Uterus (tissue), 4 donors: ENCODE data around the gene FAM13C. TPM values are rescaled to one million over a fixed set of nuclear protein-coding genes. Genes with fewer than 3 reads are reported as not detected.

ENCODE experiments used
- DNase-seq, 2 donors: peaks; one replicate each; pipeline ENCODE4 v3.0.0-alpha.2; 2019 to 2020
- H3K27ac ChIP-seq, 2 donors: fragments of 200-600 bp; sonication (generic); 1 replicate in 1 of 2; 2 replicates in 1 of 2; pipeline ENCODE4 v1.5.1; 2016 to 2018
- H3K27me3 ChIP-seq, 2 donors: fragments of 200-600 bp; sonication (generic); one replicate each; pipeline ENCODE4 v1.5.1; 2018 to 2019; ENCODE audit warnings: control low read depth in 1 of 2
- H3K36me3 ChIP-seq, 2 donors: fragments of 200-600 bp; sonication (generic); one replicate each; pipeline ENCODE4 v1.5.1; 2019; ENCODE audit warnings: control low read depth in 1 of 2
- H3K4me1 ChIP-seq, 2 donors: fragments of 200-600 bp; sonication (generic); one replicate each; pipeline ENCODE4 v1.5.1; 2018 to 2019; ENCODE audit warnings: control low read depth in 1 of 2
- H3K4me3 ChIP-seq, 2 donors: fragments of 200-600 bp; sonication (generic); 1 replicate in 1 of 2; 2 replicates in 1 of 2; pipeline ENCODE4 v1.5.1; 2018 to 2019; ENCODE audit warnings: mild to moderate bottlenecking in 1 of 2
- H3K9me3 ChIP-seq, 2 donors: fragments of 200-600 bp; sonication (generic); one replicate each; pipeline ENCODE4 v1.5.1; 2019; ENCODE audit warnings: control low read depth in 1 of 2
- POLR2A ChIP-seq, 2 donors: fragments of 450-650 bp; IDR thresholded peaks; one replicate each; pipeline ENCODE4 v1.6.1; 2016; ENCODE audit warnings: antibody characterized with exemption in 2 of 2, mild to moderate bottlenecking in 1 of 2, moderate library complexity in 1 of 2
- intact Hi-C: fragments of 100-400 bp; cut with DNase I; formaldehyde crosslinking; loops from one replicate; pipeline ENCODE4 v1.15.1; 2023; ENCODE audit warnings: low total_unique reads
- total RNA-seq, 4 donors: library from RNA; depleted of rRNA in 3 of 4; stranded (reverse); fragments of >200 nt in 3 of 4; gene quantifications; one replicate each; pipeline versions ENCODE4 v1.1.0 to v1.2.4, GENCODE V29; 2014 to 2023
- TF ChIP-seq, protein P1 (sequence below), 4 experiments: fragments of 200-600 bp in 2 of 4; fragments of 450-650 bp in 2 of 4; sonication (generic) in 2 of 4; IDR thresholded peaks; one replicate each; pipeline ENCODE4 v1.5.1; 2016 to 2019; ENCODE audit warnings: antibody characterized with exemption in 4 of 4, mild to moderate bottlenecking in 2 of 4, moderate library complexity in 1 of 4
- donor health status: DM: yes; HTN: yes; CAD: no.

The FAM13C gene
- total RNA-seq, 4 donors from 2014 or later, result 18.7 to 29.2 (median 23.2) TPM

- TF ChIP-seq, protein P1, sequence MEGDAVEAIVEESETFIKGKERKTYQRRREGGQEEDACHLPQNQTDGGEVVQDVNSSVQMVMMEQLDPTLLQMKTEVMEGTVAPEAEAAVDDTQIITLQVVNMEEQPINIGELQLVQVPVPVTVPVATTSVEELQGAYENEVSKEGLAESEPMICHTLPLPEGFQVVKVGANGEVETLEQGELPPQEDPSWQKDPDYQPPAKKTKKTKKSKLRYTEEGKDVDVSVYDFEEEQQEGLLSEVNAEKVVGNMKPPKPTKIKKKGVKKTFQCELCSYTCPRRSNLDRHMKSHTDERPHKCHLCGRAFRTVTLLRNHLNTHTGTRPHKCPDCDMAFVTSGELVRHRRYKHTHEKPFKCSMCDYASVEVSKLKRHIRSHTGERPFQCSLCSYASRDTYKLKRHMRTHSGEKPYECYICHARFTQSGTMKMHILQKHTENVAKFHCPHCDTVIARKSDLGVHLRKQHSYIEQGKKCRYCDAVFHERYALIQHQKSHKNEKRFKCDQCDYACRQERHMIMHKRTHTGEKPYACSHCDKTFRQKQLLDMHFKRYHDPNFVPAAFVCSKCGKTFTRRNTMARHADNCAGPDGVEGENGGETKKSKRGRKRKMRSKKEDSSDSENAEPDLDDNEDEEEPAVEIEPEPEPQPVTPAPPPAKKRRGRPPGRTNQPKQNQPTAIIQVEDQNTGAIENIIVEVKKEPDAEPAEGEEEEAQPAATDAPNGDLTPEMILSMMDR (IDR thresholded peaks at IDR 0.05), result no peak
- no peak for TF ChIP-seq POLR2A (IDR thresholded peaks at IDR 0.05)
- no peaks in the 10 kb centered on the region for H3K9me3 ChIP-seq
- intact Hi-C loops, result no loop called here
These were observed 33.6 kb upstream of the FAM13C start for GRCh38 chr10:59395984-59396383.

GRCh38 chr10:59393349-59393748 is 31.0 kb upstream of the FAM13C start:
- no peak for DNase-seq
- Histone ChIP-seq H3K36me3 (no peaks in the 10 kb centered on the region), H3K4me1 (no peaks in the 10 kb centered on the region), H3K4me3 (no peak overlapping the region), H3K27me3 (no peaks in the 10 kb centered on the region), H3K27ac (no peak overlapping the region), H3K9me3 (no peaks in the 10 kb centered on the region)
- intact Hi-C loops, result no loop called here
- TF ChIP-seq, protein P1 (IDR thresholded peaks at IDR 0.05), result no peak
- no peak for TF ChIP-seq POLR2A (IDR thresholded peaks at IDR 0.05)

More at GRCh38 chr10:59395984-59396383, 33.6 kb upstream of the FAM13C start:
- DNase-seq, result no peak
- Histone ChIP-seq H3K27me3 (no peaks in the 10 kb centered on the region), H3K27ac (no peak overlapping the region), H3K4me1 (no peaks in the 10 kb centered on the region), H3K36me3 (no peaks in the 10 kb centered on the region), H3K4me3 (no peak overlapping the region)

DNA sequence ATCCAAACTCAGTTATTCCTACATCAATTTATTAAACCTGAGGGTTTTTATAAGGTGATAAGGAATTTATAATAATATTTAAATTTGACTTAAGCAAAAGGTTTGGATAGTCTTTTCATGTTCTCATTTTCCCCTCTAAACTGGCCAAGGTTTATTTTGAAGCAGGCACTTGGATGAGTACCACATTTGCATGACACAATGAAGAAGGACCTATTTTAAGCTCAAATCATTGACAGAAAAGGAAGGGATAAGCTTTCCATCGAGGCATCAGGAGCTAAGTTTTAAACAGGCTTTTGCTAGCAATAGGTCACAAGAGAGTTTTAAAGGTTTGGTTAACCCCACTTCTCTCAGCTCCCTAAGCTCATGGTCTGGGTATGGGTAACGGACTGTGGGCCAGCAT is 28.7 kb upstream of the FAM13C start:
- no peaks in the 10 kb centered on the region for H3K36me3 ChIP-seq
- no peak overlapping the region for H3K4me3 ChIP-seq
- H3K4me1 ChIP-seq, result no peaks in the 10 kb centered on the region
- DNase-seq, result no peak
- H3K9me3 ChIP-seq, result no peaks in the 10 kb centered on the region
- TF ChIP-seq, protein P1 (IDR thresholded peaks at IDR 0.05), result no peak
- TF ChIP-seq POLR2A (IDR thresholded peaks at IDR 0.05), result no peak
- H3K27me3 ChIP-seq, result no peaks in the 10 kb centered on the region
- no peak overlapping the region for H3K27ac ChIP-seq
- intact Hi-C loops, result no loop called here

DNA sequence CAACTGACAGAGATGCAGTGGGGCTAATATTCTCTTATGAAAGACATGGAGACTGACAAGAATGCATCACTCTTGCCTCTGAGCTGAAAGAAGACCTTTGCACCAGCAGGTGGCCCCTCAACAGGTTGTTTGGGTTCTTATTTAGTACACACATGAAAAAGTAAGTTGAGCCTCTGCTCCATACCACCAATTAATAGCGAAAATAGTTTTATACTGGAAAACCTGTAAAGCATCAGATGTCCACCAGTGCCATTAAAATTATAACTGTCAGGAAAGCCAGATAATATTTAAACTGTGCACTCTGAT is 26.3 kb upstream of the FAM13C start:
- no peaks in the 10 kb centered on the region for H3K4me1 ChIP-seq
- H3K27ac ChIP-seq, result no peak overlapping the region
- no peaks in the 10 kb centered on the region for H3K9me3 ChIP-seq
- no peaks in the 10 kb centered on the region for H3K36me3 ChIP-seq
- H3K27me3 ChIP-seq, result no peaks in the 10 kb centered on the region
- DNase-seq, result no peak
- no peak overlapping the region for H3K4me3 ChIP-seq
- TF ChIP-seq POLR2A (IDR thresholded peaks at IDR 0.05), result no peak
- TF ChIP-seq, protein P1 (IDR thresholded peaks at IDR 0.05), result no peak
- intact Hi-C loops, result no loop called here

DNA sequence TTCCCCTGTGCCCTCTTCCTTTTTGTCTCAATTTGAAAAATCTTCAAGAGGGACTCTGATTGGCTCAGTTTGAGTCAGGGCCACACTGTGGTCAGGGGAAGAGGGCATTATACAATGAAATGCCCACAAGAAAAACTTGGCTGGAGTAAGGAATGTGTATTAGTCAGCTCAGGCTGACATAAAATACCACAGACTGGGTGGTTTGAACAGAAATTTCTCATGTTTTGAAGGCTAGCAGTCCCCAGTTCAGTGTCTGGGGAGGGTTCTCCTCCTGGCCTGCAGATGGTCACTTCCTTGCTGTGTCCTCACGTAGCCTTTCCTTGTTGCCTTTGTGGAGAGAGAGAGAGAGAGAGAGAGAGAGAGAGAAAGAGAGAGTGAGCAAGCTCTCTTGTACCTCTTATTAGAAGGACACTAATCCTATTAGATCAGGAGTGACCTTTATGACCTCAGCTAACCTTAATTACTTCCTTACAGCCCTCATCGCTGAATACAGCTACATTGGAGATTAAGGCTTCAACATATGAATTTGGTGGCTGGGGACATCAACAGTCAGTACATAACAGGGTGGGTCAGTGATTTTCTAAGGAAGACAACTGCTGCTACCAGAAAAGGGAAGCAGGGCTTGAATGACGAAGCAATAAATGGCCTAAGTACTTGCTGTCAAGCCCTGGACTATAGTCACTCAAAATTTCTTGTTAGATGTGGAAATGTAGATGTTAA is 25.8 kb upstream of the FAM13C start:
- Histone ChIP-seq H3K4me3 (no peak overlapping the region), H3K9me3 (no peaks in the 10 kb centered on the region), H3K4me1 (no peaks in the 10 kb centered on the region), H3K27ac (no peak overlapping the region), H3K27me3 (no peaks in the 10 kb centered on the region), H3K36me3 (no peaks in the 10 kb centered on the region)
- TF ChIP-seq, protein P1 (IDR thresholded peaks at IDR 0.05), result no peak
- TF ChIP-seq POLR2A (IDR thresholded peaks at IDR 0.05), result no peak
- DNase-seq, result no peak
- intact Hi-C loops, result no loop called here
